ENCODE measurements around the gene HLA-DRA.

DNA sequence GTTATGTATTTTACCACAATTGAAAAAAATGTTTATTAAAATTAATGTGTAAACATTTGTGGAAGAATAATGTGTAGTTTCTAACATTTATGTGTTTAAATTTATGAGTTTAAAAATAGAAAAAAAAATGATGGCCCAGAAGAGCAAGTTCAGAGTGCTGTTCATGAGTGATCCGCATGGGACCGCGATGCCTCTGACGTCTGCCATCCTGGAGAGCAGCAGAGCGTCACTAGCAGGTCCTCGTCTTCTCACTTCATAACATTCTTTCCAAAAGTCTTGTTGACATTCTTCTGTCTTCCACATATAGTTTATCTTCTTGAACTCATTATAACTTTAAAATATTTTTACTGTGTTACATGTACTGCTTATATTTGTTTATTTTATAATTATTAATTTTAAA lies 48.2 kb upstream of the HLA-DRA start:
- TF ChIP-seq, protein P1, sequence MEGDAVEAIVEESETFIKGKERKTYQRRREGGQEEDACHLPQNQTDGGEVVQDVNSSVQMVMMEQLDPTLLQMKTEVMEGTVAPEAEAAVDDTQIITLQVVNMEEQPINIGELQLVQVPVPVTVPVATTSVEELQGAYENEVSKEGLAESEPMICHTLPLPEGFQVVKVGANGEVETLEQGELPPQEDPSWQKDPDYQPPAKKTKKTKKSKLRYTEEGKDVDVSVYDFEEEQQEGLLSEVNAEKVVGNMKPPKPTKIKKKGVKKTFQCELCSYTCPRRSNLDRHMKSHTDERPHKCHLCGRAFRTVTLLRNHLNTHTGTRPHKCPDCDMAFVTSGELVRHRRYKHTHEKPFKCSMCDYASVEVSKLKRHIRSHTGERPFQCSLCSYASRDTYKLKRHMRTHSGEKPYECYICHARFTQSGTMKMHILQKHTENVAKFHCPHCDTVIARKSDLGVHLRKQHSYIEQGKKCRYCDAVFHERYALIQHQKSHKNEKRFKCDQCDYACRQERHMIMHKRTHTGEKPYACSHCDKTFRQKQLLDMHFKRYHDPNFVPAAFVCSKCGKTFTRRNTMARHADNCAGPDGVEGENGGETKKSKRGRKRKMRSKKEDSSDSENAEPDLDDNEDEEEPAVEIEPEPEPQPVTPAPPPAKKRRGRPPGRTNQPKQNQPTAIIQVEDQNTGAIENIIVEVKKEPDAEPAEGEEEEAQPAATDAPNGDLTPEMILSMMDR (IDR thresholded peaks at IDR 0.05 in 4 of 5, conservative IDR thresholded peaks at IDR 0.05 in 1 of 5): no peak
- no peak for TF ChIP-seq POLR2A (IDR thresholded peaks at IDR 0.05)

All from gastrocnemius medialis (tissue), 4 donors.